GM23338 (cell line): ENCODE results near the gene LAPTM5.

ENCODE experiments used
- CREB1 ChIP-seq: fragments of 250-450 bp; sonication (Bioruptor Pico); IDR thresholded peaks from 2 replicates; pipeline ENCODE4 v1.5.0; 2020; ENCODE audit warnings: low read depth, mild to moderate bottlenecking, moderate library complexity
- EZH2 ChIP-seq: fragments of 200-600 bp; sonication (generic); IDR thresholded peaks from one replicate; pipeline ENCODE4 v1.8.0; 2017; ENCODE audit warnings: antibody characterized with exemption, mild to moderate bottlenecking, low read depth; ENCODE audit not compliant: unreplicated experiment
- EZH2phosphoT487 ChIP-seq: fragments of 200-600 bp; sonication (generic); IDR thresholded peaks from one replicate; pipeline ENCODE4 v1.8.1; 2018; ENCODE audit warnings: antibody characterized with exemption; ENCODE audit not compliant: unreplicated experiment
- NANOG ChIP-seq: IDR thresholded peaks from 2 replicates; pipeline ENCODE4 v1.6.1; 2016; ENCODE audit warnings: antibody characterized with exemption, borderline replicate concordance
- POLR2AphosphoS5 ChIP-seq: IDR thresholded peaks from 2 replicates; pipeline ENCODE4 v1.6.1; 2016; ENCODE audit warnings: antibody characterized with exemption, low read depth
- TF ChIP-seq, protein P1 (sequence below), 2 experiments: fragments of 200-600 bp in 1 of 2; sonication (generic) in 1 of 2; conservative IDR thresholded peaks; 2 replicates each; pipeline versions ENCODE4 v1.5.1 to v1.6.1; 2016 to 2017; ENCODE audit warnings: antibody characterized with exemption in 2 of 2, low read depth in 2 of 2, mild to moderate bottlenecking in 2 of 2, moderate library complexity in 1 of 2
- TF ChIP-seq, protein P2 (sequence below): IDR thresholded peaks from one replicate; pipeline ENCODE4 v1.6.1; 2018; ENCODE audit warnings: antibody characterized with exemption; ENCODE audit not compliant: unreplicated experiment

DNA sequence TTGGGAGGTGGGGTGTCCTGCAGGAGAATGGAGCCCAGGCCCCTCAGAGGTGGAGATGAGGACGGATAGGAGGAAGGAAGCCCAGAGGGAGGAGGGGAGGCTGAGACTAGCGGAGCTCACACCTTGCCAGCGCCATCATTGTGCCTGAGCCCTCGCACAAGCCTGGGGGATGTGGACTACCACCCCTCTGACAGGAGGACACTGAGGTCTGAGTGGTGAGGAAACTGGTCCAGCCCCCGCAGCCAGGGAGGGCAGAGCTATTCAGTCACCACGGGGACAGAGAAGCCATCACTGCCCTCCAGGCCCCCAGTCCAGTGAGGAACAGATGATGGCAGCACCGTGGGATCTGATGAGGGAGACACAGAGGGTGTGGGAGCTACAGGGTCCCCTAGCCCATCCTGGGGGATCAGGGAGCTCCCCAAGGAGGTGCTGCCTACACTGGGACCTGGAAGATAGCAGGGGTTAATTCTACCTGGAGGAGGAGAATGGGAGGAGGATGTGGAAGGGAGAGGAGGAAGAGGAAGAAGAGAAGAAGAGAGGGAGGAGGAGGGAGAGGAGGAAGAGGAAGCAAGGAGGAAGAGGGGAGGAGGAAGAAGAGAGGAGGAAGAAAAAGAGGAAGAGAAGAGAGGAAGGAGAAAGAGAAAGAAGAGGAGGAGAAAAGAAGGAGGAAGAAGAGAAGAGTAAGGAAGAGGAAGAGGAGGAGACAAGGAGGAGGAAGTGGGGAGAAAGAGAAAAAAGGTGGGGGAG lies 65.2 kb downstream of the LAPTM5 start:
- TF ChIP-seq, protein P1, sequence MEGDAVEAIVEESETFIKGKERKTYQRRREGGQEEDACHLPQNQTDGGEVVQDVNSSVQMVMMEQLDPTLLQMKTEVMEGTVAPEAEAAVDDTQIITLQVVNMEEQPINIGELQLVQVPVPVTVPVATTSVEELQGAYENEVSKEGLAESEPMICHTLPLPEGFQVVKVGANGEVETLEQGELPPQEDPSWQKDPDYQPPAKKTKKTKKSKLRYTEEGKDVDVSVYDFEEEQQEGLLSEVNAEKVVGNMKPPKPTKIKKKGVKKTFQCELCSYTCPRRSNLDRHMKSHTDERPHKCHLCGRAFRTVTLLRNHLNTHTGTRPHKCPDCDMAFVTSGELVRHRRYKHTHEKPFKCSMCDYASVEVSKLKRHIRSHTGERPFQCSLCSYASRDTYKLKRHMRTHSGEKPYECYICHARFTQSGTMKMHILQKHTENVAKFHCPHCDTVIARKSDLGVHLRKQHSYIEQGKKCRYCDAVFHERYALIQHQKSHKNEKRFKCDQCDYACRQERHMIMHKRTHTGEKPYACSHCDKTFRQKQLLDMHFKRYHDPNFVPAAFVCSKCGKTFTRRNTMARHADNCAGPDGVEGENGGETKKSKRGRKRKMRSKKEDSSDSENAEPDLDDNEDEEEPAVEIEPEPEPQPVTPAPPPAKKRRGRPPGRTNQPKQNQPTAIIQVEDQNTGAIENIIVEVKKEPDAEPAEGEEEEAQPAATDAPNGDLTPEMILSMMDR (conservative IDR thresholded peaks at IDR 0.05; ENCODE audit: low read depth in 2 of 2) = no peak
- TF ChIP-seq EZH2 (no peak), EZH2phosphoT487 (no peak), POLR2AphosphoS5 (no peak), CREB1 (CRISPR knock-in tag) (no peak), NANOG (no peak)
- TF ChIP-seq, protein P2, sequence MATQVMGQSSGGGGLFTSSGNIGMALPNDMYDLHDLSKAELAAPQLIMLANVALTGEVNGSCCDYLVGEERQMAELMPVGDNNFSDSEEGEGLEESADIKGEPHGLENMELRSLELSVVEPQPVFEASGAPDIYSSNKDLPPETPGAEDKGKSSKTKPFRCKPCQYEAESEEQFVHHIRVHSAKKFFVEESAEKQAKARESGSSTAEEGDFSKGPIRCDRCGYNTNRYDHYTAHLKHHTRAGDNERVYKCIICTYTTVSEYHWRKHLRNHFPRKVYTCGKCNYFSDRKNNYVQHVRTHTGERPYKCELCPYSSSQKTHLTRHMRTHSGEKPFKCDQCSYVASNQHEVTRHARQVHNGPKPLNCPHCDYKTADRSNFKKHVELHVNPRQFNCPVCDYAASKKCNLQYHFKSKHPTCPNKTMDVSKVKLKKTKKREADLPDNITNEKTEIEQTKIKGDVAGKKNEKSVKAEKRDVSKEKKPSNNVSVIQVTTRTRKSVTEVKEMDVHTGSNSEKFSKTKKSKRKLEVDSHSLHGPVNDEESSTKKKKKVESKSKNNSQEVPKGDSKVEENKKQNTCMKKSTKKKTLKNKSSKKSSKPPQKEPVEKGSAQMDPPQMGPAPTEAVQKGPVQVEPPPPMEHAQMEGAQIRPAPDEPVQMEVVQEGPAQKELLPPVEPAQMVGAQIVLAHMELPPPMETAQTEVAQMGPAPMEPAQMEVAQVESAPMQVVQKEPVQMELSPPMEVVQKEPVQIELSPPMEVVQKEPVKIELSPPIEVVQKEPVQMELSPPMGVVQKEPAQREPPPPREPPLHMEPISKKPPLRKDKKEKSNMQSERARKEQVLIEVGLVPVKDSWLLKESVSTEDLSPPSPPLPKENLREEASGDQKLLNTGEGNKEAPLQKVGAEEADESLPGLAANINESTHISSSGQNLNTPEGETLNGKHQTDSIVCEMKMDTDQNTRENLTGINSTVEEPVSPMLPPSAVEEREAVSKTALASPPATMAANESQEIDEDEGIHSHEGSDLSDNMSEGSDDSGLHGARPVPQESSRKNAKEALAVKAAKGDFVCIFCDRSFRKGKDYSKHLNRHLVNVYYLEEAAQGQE = no peak
